Stimulated activated CD4-positive, alpha-beta T cell treated with anti-CD3 and anti-CD28 coated beads, Interleukin-1b, Interleukin-23, amount 100 ng/mL, for 4 hours (primary cell): ENCODE results near the gene SPECC1.
"Not testable (repeated sequence)": the region's sequence is repeated elsewhere in the genome, so short reads cannot be mapped to it uniquely, and the experiment has no call there.

Experiments
- DNase-seq, 2 donors: peaks; one replicate each; pipeline ENCODE4 v3.0.0-alpha.2; 2020; ENCODE audit warnings: low read depth in 2 of 2

SPECC1 gene, protein sequence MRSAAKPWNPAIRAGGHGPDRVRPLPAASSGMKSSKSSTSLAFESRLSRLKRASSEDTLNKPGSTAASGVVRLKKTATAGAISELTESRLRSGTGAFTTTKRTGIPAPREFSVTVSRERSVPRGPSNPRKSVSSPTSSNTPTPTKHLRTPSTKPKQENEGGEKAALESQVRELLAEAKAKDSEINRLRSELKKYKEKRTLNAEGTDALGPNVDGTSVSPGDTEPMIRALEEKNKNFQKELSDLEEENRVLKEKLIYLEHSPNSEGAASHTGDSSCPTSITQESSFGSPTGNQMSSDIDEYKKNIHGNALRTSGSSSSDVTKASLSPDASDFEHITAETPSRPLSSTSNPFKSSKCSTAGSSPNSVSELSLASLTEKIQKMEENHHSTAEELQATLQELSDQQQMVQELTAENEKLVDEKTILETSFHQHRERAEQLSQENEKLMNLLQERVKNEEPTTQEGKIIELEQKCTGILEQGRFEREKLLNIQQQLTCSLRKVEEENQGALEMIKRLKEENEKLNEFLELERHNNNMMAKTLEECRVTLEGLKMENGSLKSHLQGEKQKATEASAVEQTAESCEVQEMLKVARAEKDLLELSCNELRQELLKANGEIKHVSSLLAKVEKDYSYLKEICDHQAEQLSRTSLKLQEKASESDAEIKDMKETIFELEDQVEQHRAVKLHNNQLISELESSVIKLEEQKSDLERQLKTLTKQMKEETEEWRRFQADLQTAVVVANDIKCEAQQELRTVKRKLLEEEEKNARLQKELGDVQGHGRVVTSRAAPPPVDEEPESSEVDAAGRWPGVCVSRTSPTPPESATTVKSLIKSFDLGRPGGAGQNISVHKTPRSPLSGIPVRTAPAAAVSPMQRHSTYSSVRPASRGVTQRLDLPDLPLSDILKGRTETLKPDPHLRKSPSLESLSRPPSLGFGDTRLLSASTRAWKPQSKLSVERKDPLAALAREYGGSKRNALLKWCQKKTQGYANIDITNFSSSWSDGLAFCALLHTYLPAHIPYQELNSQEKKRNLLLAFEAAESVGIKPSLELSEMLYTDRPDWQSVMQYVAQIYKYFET

DNA sequence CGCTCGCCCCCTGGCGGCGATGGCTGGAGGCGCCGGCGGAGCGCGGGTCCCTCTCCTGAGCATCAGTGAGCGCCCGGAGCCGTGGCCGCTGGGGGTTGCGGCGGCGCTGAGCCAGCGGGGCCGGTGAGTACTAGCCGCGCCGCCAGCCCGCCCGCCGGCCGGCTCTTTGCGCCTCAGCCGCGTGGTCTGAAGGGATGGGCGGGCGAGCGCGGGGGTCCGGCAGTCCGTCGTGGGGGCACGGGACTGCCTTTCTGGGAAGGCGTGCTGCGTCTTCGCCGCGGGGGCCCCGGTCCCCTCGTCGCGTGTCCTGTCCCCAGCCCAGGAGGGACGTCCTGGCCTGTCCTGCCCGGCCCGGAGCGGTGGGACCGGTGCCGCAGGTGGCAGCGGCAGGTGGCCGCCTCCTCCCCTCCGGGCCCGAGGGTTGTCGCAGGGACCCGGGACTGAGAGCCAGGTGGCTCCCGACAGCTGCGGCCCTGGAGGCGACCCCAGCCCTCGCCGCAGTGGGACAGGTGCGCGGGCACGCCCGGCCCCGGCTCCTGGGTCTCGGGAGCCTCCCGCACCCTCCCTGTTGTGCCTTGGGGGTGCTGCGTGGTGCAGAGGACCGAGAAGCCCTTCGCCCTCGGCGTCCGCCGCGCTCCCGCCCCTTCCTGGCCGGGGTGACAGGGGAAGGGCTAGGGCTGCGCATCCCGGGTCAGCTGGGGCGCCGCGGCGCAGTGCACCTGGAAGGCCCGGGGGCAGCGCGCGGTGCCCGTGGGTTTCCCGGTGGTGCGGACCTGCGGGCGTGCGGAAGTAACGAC is at the start of gene SPECC1:
TSS of gene SPECC1 (plus strand) at position 58 of the 797 bp plus-strand sequence. CDS start 87,293 bp downstream, outside the sequence.
- DNase-seq, result peak; percentile 83 to 86

- DNase-seq, result not testable (repeated sequence)
Observed at GRCh38 chr17:19962954-19963353, 46.2 kb upstream of the SPECC1 start.

- no peak for DNase-seq
Observed at GRCh38 chr17:19973156-19973555, 36.0 kb upstream of the SPECC1 start.

GRCh38 chr17:19975601-19976000 is 33.6 kb upstream of the SPECC1 start:
- no peak for DNase-seq

DNA sequence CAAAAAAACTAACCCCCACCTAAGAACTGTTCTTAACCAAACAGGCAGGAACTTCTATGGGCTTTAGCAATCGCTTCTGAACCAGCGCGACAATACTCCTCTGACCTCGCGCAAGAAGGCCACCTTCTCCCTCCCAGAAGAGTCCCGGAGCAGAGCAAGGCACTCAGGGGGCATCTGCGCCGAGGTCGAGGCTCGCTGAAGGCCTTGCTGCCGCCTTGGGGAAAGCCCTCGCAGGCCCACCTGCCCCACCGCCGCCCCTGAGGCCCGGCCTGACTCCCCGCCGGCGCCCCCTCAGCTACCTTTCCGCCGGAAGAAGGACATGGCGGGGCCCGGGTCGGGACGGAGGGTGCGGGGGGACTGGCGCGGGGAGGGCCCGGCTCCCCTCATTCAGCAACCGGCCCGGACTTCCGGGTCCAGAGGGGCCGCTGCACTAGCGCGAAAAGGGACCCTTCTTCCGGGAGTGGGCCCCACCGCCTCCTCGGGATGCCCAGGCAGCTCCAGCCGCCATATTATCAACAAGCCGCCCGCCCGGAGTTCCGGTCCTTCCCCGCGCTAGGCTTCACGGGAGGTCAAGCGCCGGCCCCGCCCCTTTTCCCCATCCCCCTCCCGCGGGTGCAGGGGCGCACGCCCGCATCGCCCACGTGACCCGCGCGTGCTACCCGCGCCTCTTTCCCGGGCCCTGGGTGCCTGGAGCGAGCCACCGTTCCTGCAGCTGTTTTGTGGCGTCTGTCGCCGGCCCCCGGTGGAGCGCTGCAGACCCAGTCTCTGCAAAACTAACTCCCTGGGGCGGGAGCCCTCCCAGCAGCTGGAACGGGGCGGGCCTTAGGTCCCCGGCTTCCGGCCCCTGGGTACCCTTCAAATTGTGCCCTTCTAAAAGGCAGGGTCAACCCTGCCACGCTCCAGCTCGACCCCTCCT is 31.6 kb upstream of the SPECC1 start, which contains the start of gene AKAP10:
TSS of gene AKAP10 (minus strand) at position 536 of the 916 bp plus-strand sequence. CDS start at position 387, 149 bp downstream.
- DNase-seq, result peak; percentile 90 to 97

- peak in 1 of 2 donors; percentile 19 for DNase-seq
Observed at GRCh38 chr17:19978209-19978802, 30.9 kb upstream of the SPECC1 start.

GRCh38 chr17:19978805-19979211 is 30.4 kb upstream of the SPECC1 start:
- no peak for DNase-seq

DNA sequence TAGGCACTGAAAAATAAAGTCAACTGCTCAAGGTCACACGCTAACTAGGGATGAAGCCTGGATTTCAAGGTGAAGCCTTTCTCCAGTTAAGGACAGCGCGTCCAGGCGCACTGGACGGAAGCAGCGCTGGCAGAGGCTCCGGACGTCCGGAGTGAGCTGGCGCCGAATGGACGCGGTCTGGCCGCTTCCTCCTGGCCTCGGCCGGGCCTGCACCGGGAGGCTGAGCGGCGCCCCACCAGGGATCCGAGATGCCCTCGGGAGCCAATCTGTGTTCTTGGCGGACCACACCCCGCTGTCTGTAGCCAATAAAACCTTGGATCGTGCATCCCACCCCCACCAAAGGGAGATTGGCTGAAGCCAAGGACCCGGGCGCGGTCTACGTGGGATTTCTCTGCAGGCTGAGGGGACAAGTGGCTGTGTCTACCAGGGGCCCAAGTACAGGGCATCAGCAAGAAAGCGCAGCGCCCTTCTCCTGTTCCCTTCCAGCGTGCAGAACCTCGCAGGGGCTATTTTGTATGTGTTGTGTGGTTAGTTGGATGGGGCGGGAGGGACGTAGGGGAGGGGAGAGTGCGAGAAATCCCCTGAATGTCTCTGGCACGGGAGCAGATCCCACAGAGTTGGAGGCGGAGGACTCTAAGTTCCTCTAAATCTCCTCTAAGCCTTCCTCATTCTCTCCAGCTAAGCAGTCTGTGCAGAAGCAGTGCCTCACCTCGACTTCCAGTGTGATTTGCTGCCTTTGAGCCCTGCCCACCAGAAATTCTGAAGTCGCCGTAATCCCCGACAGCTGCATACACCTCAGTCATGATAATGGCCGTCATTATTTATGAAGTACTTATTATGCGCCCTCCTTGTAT is 29.0 kb upstream of the SPECC1 start:
- DNase-seq, result no peak

- DNase-seq, result no peak
Observed at GRCh38 chr17:19986941-19987861, 22.0 kb upstream of the SPECC1 start.

DNA sequence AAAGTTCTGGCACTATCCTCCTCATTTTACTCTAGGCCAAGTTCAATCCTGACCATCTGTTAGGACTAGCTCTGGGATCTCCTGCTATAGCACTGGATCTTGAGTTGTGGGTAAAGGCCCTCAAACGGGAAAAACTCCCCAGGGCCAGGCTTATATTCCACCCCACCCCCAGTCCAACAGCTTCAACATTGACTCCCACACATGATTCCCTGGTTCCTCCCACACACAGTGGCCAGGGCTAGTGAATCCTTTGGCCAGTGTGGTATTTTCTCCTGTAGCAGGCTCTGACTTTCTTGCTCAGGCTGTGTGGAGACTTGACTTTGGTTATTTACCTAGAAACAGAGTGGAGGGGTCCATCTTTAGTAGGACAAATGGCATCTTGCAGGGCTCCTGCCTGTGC is 21.3 kb upstream of the SPECC1 start:
- DNase-seq, result no peak

DNA sequence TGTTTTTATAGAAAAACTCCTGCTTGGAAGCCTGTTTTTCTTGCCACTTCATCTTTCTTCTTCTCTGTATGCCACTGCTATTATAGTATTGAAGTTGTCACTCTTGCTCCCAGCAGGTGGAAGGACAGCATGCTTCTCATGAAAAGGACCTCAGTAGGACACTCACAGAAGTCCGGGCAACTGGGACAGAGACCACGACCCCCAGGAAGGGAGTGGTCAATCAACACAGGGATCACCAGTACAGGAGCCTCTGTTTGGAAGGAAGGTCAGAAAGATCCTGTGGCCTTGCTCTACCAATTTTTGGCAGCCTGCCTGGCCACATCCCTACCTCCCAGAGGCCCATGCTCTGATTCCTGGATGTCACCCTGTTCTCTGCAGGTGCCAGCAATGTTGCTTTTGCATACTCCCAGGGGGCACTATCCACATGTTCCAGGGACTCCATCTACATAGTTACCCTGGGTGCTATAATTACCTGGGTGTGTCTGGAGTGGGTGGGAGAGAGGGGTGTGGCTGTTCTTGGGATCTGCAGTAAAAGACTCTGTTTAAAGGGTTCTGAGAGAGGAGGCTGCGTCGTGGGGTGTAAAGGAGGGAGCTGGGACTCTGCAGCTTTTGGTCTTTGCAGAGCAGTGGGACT is 17.8 kb upstream of the SPECC1 start:
- DNase-seq, result no peak

DNA sequence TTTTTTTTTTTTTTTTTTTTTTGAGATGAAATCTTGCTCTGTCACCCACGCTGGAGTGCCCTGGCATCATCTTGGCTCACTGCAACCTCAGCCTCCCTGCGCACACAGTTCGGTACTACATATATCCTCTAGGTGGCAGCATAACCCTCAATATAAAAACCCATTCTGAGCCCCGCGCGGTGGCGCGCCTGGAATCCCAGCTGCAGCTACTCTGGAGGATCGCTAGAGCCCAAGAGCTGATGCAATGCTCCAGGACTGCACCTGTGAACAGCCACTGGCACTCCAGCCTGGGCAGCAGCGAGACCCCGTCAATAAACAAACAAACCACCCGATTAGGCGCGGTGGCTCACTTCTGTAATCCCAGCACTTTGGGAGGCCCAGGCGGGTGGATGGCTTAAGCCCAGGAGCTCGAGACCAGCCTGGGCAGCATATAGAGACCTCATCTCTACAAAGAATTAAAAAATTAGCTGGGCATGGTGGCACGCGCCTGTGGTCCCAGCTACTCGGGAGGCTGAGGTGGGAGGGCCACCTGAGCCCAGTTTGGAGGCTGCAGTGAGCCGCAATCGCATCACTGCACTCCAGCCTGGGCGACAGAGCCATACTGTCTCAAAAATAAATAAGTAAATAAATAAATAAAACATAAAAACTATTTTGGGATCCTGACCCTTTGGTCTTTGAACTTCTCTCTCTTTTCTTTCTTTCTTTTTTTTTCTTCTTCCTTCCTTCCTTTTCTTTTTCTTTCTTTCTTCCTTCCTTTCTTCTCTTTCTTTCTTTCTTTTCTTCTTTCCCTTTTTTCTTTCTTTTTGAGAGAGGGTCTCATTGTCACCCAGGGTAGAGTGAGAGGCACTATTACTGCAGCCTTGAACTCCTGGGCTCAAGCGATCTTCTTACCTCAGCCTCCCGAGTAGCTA is 16.1 kb upstream of the SPECC1 start:
- peak; percentile 60 to 62 for DNase-seq

GRCh38 chr17:19996086-19996485 is 13.1 kb upstream of the SPECC1 start:
- DNase-seq, result no peak

GRCh38 chr17:19996502-19996901 is 12.7 kb upstream of the SPECC1 start:
- DNase-seq, result no peak

DNA sequence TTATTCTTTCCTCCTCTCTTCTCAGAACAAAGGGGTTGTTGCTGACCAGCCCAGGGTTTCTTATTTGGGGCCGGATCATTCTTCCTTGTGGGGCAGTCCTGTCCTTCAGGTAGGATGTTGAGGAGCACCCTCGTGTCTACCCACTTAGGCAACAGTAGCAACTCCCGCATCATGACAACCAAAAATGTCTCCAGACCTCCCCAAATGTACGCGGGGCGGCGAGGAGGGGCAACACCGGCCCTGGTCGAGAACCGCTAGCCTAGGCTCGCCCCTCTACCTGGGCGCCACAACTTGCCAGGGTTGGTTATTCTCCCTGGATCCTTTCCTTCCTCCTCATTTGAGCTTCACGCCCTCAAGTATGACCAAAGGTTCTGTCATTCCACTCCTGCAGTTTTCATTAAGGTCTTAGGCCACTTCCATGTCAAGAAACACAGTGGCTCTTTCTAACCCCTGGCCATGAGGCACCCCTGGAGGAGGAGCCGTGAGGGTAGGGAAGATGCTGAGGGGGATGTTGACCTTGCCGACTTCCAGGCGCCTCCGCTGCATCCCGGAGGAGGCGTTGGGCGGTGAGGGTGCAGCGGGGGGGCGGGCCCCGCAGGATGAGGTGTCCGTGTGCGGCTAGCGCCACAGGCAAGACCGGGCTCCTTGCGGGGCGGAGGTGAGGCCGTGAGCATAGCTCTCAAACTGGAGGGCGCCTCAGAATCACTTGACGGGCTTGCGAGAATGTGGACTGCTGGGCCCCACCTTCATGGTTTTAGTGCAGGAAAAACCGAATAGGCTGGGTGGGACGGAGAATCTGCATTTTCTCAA is 712 bp upstream of the SPECC1 start:
- peak; percentile 3 to 12 for DNase-seq

DNA sequence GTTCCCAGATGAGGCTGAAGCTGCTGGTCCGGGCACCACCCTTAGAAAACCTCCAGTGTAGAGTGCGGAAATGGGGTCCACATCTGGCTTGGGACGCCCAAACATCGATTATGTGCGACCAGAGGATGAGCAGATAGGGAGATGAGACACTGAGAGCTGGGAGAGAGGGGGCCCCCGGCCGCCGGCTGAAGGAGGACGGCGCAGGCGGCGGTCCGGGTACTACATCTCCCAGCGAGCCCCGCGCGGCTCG is 182 bp upstream of the SPECC1 start:
- no peak for DNase-seq
